Trophoblast cell (in vitro differentiated cells and primary cell): Measurements from ENCODE around the gene LAMA5.

Experiments
- DNase-seq, 2 donors: peaks; one replicate each; pipeline ENCODE4 v3.0.0-alpha.2; 2016
- H2AFZ ChIP-seq: 2 replicates; pipeline ENCODE4 v1.6.1; 2013; ENCODE audit warnings: low read length, moderate library complexity, mild to moderate bottlenecking; ENCODE audit not compliant: insufficient read depth, poor library complexity
- H2AK5ac ChIP-seq: 2 replicates; pipeline ENCODE4 v1.6.1; 2013; ENCODE audit warnings: mild to moderate bottlenecking, low read length
- H2BK120ac ChIP-seq: 2 replicates; pipeline ENCODE4 v1.6.1; 2013; ENCODE audit warnings: low read length, mild to moderate bottlenecking, moderate library complexity; ENCODE audit not compliant: insufficient read depth, poor library complexity
- H2BK12ac ChIP-seq: 2 replicates; pipeline ENCODE4 v1.6.1; 2013; ENCODE audit warnings: mild to moderate bottlenecking, low read length, moderate library complexity
- H2BK5ac ChIP-seq: 2 replicates; pipeline ENCODE4 v1.6.1; 2013; ENCODE audit warnings: low read length, low read depth, moderate library complexity, mild to moderate bottlenecking; ENCODE audit not compliant: poor library complexity
- H3K14ac ChIP-seq: 2 replicates; pipeline ENCODE4 v1.6.1; 2013; ENCODE audit warnings: mild to moderate bottlenecking, low read length
- H3K18ac ChIP-seq: 2 replicates; pipeline ENCODE4 v1.6.1; 2013; ENCODE audit warnings: mild to moderate bottlenecking, low read length
- H3K23ac ChIP-seq: 2 replicates; pipeline ENCODE4 v1.6.1; 2013; ENCODE audit warnings: low read length
- H3K27ac ChIP-seq: 2 replicates; pipeline ENCODE4 v1.5.1; 2013; ENCODE audit warnings: low read depth, mild to moderate bottlenecking, inconsistent platforms, low read length, moderate library complexity
- H3K27me3 ChIP-seq: 2 replicates; pipeline ENCODE4 v1.6.1; 2013; ENCODE audit warnings: inconsistent platforms, mild to moderate bottlenecking, low read length, moderate library complexity; ENCODE audit not compliant: insufficient read depth
- H3K36me3 ChIP-seq, 2 experiments: 1 replicate in 1 of 2; 2 replicates in 1 of 2; pipeline ENCODE4 v1.6.1; 2013; ENCODE audit warnings: low read length in 2 of 2, mild to moderate bottlenecking in 2 of 2, moderate library complexity in 1 of 2; ENCODE audit not compliant: insufficient read depth in 2 of 2, control insufficient read depth in 1 of 2
- H3K4ac ChIP-seq: 2 replicates; pipeline ENCODE4 v1.6.1; 2013; ENCODE audit warnings: low read depth, mild to moderate bottlenecking, low read length, moderate library complexity
- H3K4me1 ChIP-seq, 2 experiments: 1 replicate in 1 of 2; 2 replicates in 1 of 2; pipeline ENCODE4 v1.6.1; 2013; ENCODE audit warnings: low read length in 2 of 2, mild to moderate bottlenecking in 2 of 2, moderate library complexity in 1 of 2; ENCODE audit not compliant: insufficient read depth in 2 of 2, control insufficient read depth in 1 of 2
- H3K4me2 ChIP-seq: 2 replicates; pipeline ENCODE4 v1.6.1; 2013; ENCODE audit warnings: inconsistent platforms, mild to moderate bottlenecking, low read length, moderate library complexity
- H3K4me3 ChIP-seq: 2 replicates; pipeline ENCODE4 v1.5.1; 2013; ENCODE audit warnings: mild to moderate bottlenecking, low read depth, low read length, inconsistent platforms
- H3K79me1 ChIP-seq: one replicate; pipeline ENCODE4 v1.6.1; 2013; ENCODE audit warnings: low read length
- H3K79me2 ChIP-seq: 2 replicates; pipeline ENCODE4 v1.6.1; 2013; ENCODE audit warnings: low read length, mild to moderate bottlenecking; ENCODE audit not compliant: control insufficient read depth, insufficient read depth, poor library complexity
- H3K9ac ChIP-seq: 2 replicates; pipeline ENCODE4 v1.6.1; 2013; ENCODE audit warnings: mild to moderate bottlenecking, low read length
- H3K9me3 ChIP-seq: 2 replicates; pipeline ENCODE4 v1.6.1; 2013; ENCODE audit warnings: low read depth, mild to moderate bottlenecking, control low read depth, inconsistent platforms, low read length; ENCODE audit not compliant: insufficient read depth
- H4K12ac ChIP-seq: 2 replicates; pipeline ENCODE4 v1.6.1; 2013; ENCODE audit warnings: low read depth, mild to moderate bottlenecking, low read length, moderate library complexity
- H4K8ac ChIP-seq: 2 replicates; pipeline ENCODE4 v1.6.1; 2013; ENCODE audit warnings: low read depth, mild to moderate bottlenecking, low read length, moderate library complexity
- H4K91ac ChIP-seq: one replicate; pipeline ENCODE4 v1.6.1; 2013; ENCODE audit warnings: low read depth, mild to moderate bottlenecking, low read length, moderate library complexity
- WGBS: extraction: QIAGEN DNeasy Blood & Tissue Kit; methylation state at CpG from one replicate; pipeline ENCODE4 v1.1.7; 2013; ENCODE audit warnings: missing lambda C conversion rate; ENCODE audit not compliant: insufficient read length, insufficient coverage; ENCODE audit errors: extremely low coverage; 5-methylcytosine and 5-hydroxymethylcytosine counted together

LAMA5 gene

GRCh38 chr20:62372042-62372993 lies 5.2 kb upstream of the LAMA5 start:
- H4K12ac ChIP-seq = no peak overlapping the region
- no peak overlapping the region for H3K4me2 ChIP-seq
- no peak overlapping the region for H3K18ac ChIP-seq
- H2AFZ ChIP-seq = no peak overlapping the region
- H3K23ac ChIP-seq = no peak overlapping the region
- H3K9ac ChIP-seq = no peak overlapping the region
- H2BK12ac ChIP-seq = no peak overlapping the region
- H3K4me3 ChIP-seq = no peak overlapping the region
- H3K14ac ChIP-seq = no peak overlapping the region
- no peak overlapping the region for H4K8ac ChIP-seq
- H3K27ac ChIP-seq = no peak overlapping the region
- no peak overlapping the region for H2BK5ac ChIP-seq
- peaks cover 39% of the 10 kb centered on the region for H3K79me1 ChIP-seq
- WGBS = no CpG with 5 or more reads among the region's 29 CpGs
- H2AK5ac ChIP-seq = peak overlapping the region; percentile 26
- no peaks in the 10 kb centered on the region for H3K27me3 ChIP-seq
- H3K4ac ChIP-seq = no peak overlapping the region
- no peak overlapping the region for H4K91ac ChIP-seq
- peaks cover 41 to 42% of the 10 kb centered on the region in 2 experiments for H3K4me1 ChIP-seq
- H2BK120ac ChIP-seq = no peak overlapping the region
- H3K79me2 ChIP-seq = peaks cover 2% of the 10 kb centered on the region
- DNase-seq = no peak
- H3K36me3 ChIP-seq = no peaks in the 10 kb centered on the region
- no peaks in the 10 kb centered on the region for H3K9me3 ChIP-seq

DNA sequence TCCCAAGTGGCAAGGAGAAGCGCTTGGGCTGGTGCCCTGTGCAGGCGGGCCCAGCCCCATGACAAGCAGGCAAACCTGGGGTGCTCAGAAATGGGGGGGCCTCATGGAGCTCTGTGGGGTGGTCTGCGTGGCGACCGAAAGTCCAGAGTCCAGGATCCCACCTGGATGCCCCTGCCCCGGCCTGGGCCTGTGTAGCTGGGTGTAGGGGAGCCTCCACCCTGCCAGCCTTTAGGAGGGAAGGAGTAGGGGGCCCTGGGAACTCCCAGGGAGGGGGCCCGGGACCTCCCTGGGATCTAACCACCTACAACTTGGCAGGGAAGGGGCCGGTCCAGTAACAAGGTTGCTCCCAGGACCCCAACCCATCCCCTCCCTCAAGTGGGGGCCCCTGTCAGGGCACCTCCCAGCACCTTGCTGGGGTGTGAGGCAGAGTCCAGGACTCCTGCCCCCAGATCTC lies 4.5 kb upstream of the LAMA5 start:
- Histone ChIP-seq H3K79me2 (peaks cover 5% of the 10 kb centered on the region), H3K23ac (no peak overlapping the region)
- whole genome bisulfite sequencing = no CpG with 5 or more reads among the region's 8 CpGs

GRCh38 chr20:62370807-62371587 lies 3.9 kb upstream of the LAMA5 start:
- Histone ChIP-seq H3K79me2 (peaks cover 11% of the 10 kb centered on the region), H4K8ac (no peak overlapping the region), H3K23ac (no peak overlapping the region), H3K4me2 (no peak overlapping the region), H3K36me3 (no peaks in the 10 kb centered on the region), H2BK12ac (peak overlapping the region; percentile 32), H4K12ac (no peak overlapping the region), H3K18ac (peak overlapping the region; percentile 21), H2AK5ac (peak overlapping the region; percentile 79), H2BK120ac (no peak overlapping the region), H3K27me3 (no peaks in the 10 kb centered on the region), H3K79me1 (peaks cover 40% of the 10 kb centered on the region), H3K9ac (no peak overlapping the region), H4K91ac (peak overlapping the region; percentile 45), H3K14ac (no peak overlapping the region), H2AFZ (no peak overlapping the region), H3K4ac (no peak overlapping the region), H3K4me3 (no peak overlapping the region), H2BK5ac (no peak overlapping the region), H3K27ac (no peak overlapping the region), H3K9me3 (no peaks in the 10 kb centered on the region), H3K4me1 (peaks cover 32 to 33% of the 10 kb centered on the region in 2 experiments)
- DNase-seq = no peak
- WGBS = no CpG with 5 or more reads among the region's 18 CpGs

More for the DNA sequence above, 4.5 kb upstream of the LAMA5 start:
- Histone ChIP-seq H3K18ac (no peak overlapping the region), H3K27ac (no peak overlapping the region), H2AFZ (no peak overlapping the region), H3K9ac (no peak overlapping the region), H2BK120ac (no peak overlapping the region), H3K79me1 (peaks cover 37% of the 10 kb centered on the region), H3K4me1 (peaks cover 35% of the 10 kb centered on the region in 2 experiments), H4K91ac (peak overlapping the region; percentile 21), H3K4ac (no peak overlapping the region), H3K14ac (no peak overlapping the region), H2BK5ac (no peak overlapping the region), H3K36me3 (no peaks in the 10 kb centered on the region), H2BK12ac (no peak overlapping the region), H4K12ac (no peak overlapping the region), H3K9me3 (no peaks in the 10 kb centered on the region), H2AK5ac (no peak overlapping the region), H4K8ac (no peak overlapping the region), H3K4me2 (no peak overlapping the region), H3K4me3 (no peak overlapping the region), H3K27me3 (no peaks in the 10 kb centered on the region)
- DNase-seq = no peak

DNA sequence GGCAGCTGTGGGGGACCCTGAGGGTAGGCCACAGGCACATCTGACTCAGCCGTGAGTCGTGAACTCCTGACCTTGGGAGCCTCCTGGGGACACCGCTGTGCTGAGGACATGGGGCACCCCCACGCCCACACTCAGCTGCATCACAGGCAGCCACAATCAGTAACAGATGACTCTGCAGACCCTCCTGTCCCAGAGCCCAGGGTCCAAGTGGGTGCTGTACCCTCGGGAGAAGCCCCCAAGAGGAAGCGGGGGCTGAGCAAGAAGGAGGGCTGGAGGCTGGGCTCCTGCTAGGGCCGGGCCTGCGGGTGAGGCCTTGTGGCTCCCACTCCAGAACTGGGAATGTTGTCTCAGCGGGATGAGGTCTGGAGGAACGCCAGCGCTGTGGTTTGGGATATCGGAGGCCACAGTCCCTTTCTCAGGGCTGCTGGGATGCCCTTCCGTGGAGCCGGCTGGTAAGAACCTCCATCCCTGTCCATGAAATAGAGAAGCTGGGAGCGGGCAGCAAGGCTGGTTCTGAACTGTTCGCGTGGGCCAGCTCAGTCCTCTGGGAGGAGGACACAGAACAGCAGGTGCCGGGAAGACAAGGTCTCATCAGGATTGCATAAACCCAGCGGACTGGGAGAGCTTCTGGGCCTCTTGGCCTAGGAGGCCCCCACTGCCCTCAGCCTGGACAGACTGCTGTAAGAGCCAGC lies 3.1 kb upstream of the LAMA5 start:
- WGBS = no CpG with 5 or more reads among the region's 19 CpGs
- no peak overlapping the region for H3K23ac ChIP-seq

More for the DNA sequence above, 3.1 kb upstream of the LAMA5 start:
- H3K79me2 ChIP-seq = peaks cover 15% of the 10 kb centered on the region
- H3K4me1 ChIP-seq = peaks cover 36 to 38% of the 10 kb centered on the region in 2 experiments
- H3K27me3 ChIP-seq = no peaks in the 10 kb centered on the region
- no peak overlapping the region for H3K4me2 ChIP-seq
- no peak overlapping the region for H4K8ac ChIP-seq
- H4K91ac ChIP-seq = peak overlapping the region; percentile 71
- no peak overlapping the region for H3K27ac ChIP-seq
- peak overlapping the region; percentile 9 for H3K18ac ChIP-seq
- no peaks in the 10 kb centered on the region for H3K36me3 ChIP-seq
- H2BK5ac ChIP-seq = no peak overlapping the region
- no peak overlapping the region for H3K4ac ChIP-seq
- H2BK120ac ChIP-seq = no peak overlapping the region
- H3K14ac ChIP-seq = peak overlapping the region; percentile 19
- H2BK12ac ChIP-seq = peak overlapping the region; percentile 74
- no peak overlapping the region for H4K12ac ChIP-seq
- no peak overlapping the region for H2AFZ ChIP-seq
- DNase-seq = peak; percentile 16 to 28
- no peaks in the 10 kb centered on the region for H3K9me3 ChIP-seq
- H2AK5ac ChIP-seq = peak overlapping the region; percentile 8
- H3K9ac ChIP-seq = no peak overlapping the region
- H3K79me1 ChIP-seq = peaks cover 35% of the 10 kb centered on the region
- H3K4me3 ChIP-seq = no peak overlapping the region
